PC-9 (cell line): ENCODE data around the gene C3AR1. TPM values are rescaled to one million over a fixed set of nuclear protein-coding genes. Genes with fewer than 3 reads are reported as not detected.
"Not testable (repeated sequence)": the region's sequence is repeated elsewhere in the genome, so short reads cannot be mapped to it uniquely, and the experiment has no call there.

ENCODE experiments used
- BruUV-seq: library from RNA; stranded (reverse); fragments of 400-500 nt; replicated peaks from 2 replicates; lab custom pipeline; 2021; lab: Mats Ljungman, UMichigan
- CTCF ChIA-PET: fragments of 300-600 bp; sonication (Branson Sonifier 250); formaldehyde crosslinking; loops from one replicate; lab custom pipeline; 2022; ENCODE audit warnings: antibody characterized with exemption; lab: Charles Lee
- POLR2A ChIA-PET: fragments of 300-600 bp; sonication (Branson Sonifier 250); formaldehyde crosslinking; loops from one replicate; lab custom pipeline; 2022; ENCODE audit warnings: antibody characterized with exemption; ENCODE audit not compliant: unreplicated experiment; lab: Charles Lee
- DNase-seq, 2 experiments: peaks; one replicate each; pipeline versions ENCODE4 v3.0.0 to v3.0.0-alpha.2; 2015 to 2022; ENCODE audit warnings: mixed read lengths in 1 of 2
- H2AFZ ChIP-seq: fragments of 200-600 bp; sonication (generic); 2 replicates; pipeline ENCODE4 v1.8.1; 2017; ENCODE audit warnings: antibody characterized with exemption
- H3F3A ChIP-seq: fragments of 200-600 bp; sonication (generic); 2 replicates; pipeline ENCODE4 v1.8.1; 2017; ENCODE audit warnings: antibody characterized with exemption, mild to moderate bottlenecking, low read depth; ENCODE audit not compliant: insufficient read depth
- H3K27ac ChIP-seq: fragments of 200-600 bp; sonication (generic); 2 replicates; pipeline ENCODE4 v1.6.1; 2016; ENCODE audit warnings: mixed run types
- H3K27me3 ChIP-seq: fragments of 200-600 bp; sonication (generic); 2 replicates; pipeline ENCODE4 v1.6.1; 2016; ENCODE audit warnings: low read depth, mixed run types; ENCODE audit not compliant: insufficient read depth
- H3K36me3 ChIP-seq: fragments of 200-600 bp; sonication (generic); 2 replicates; pipeline ENCODE4 v1.6.1; 2016; ENCODE audit warnings: low read depth, mixed run types
- H3K4me1 ChIP-seq: fragments of 200-600 bp; sonication (generic); replicated peaks from 2 replicates; pipeline ENCODE4 v1.6.1; 2016; ENCODE audit warnings: mixed run types; ENCODE audit not compliant: insufficient read depth
- H3K4me2 ChIP-seq: fragments of 200-600 bp; sonication (generic); 2 replicates; pipeline ENCODE4 v1.6.1; 2017; ENCODE audit warnings: mixed run types
- H3K4me3 ChIP-seq: fragments of 200-600 bp; sonication (generic); 2 replicates; pipeline ENCODE4 v1.6.1; 2016; ENCODE audit warnings: mixed run types
- H3K79me2 ChIP-seq: fragments of 200-600 bp; sonication (generic); 2 replicates; pipeline ENCODE4 v1.6.1; 2017; ENCODE audit warnings: low read depth, mixed run types
- H3K9me2 ChIP-seq: fragments of 200-600 bp; sonication (generic); 2 replicates; pipeline ENCODE4 v1.8.1; 2017; ENCODE audit warnings: mild to moderate bottlenecking; ENCODE audit not compliant: insufficient read depth
- H3K9me3 ChIP-seq: fragments of 200-600 bp; sonication (generic); 2 replicates; pipeline ENCODE4 v1.8.1; 2016; ENCODE audit warnings: low read depth; ENCODE audit not compliant: insufficient read depth
- H4K20me1 ChIP-seq: fragments of 200-600 bp; sonication (generic); 2 replicates; pipeline ENCODE4 v1.8.1; 2017; ENCODE audit not compliant: insufficient read depth
- EZH2 ChIP-seq: fragments of 200-600 bp; sonication (generic); IDR thresholded peaks from 2 replicates; pipeline ENCODE4 v1.8.0; 2017; ENCODE audit warnings: antibody characterized with exemption, low read depth
- intact Hi-C: fragments of 100-400 bp; cut with micrococcal nuclease; formaldehyde crosslinking; loops from one replicate; pipeline ENCODE4 v1.10.0; 2022; ENCODE audit not compliant: unreplicated experiment
- total RNA-seq: library from RNA; stranded (reverse); gene quantifications from 2 replicates; pipeline ENCODE4 v1.2.3, GENCODE V29; 2021
- TF ChIP-seq, protein P1 (sequence below): fragments of 200-600 bp; sonication (generic); conservative IDR thresholded peaks from 2 replicates; pipeline ENCODE4 v1.6.1; 2017; ENCODE audit warnings: mixed run types, antibody characterized with exemption, mild to moderate bottlenecking, moderate library complexity

C3AR1 gene
- total RNA-seq, 1 experiment from 2014 or later, result not detected

DNA sequence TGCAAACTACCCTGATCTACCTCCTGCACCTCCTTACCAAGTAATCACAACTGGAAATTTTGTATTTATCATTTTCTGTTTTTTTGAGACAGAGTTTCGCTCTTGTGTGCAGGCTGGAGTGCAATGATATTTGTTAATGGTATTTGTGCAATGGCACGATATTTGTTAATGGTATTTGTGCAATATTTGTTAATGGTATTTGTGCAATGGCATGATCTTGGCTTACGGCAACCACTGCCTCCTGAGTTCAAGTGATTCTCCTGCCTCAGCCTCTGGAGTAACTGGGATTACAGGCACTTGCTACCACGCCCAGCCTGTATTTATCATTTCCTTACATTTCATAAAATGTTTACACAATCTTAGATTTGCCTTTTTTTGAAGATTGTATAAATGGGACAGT lies 10.2 kb upstream of the C3AR1 start:
- Histone ChIP-seq H2AFZ (no peak overlapping the region), H3F3A (peaks cover 17% of the 10 kb centered on the region; the same call in 1 of the 2 replicates), H3K4me2 (no peak overlapping the region), H3K79me2 (peaks cover 6% of the 10 kb centered on the region; the same call in 1 of the 2 replicates), H3K9me3 (no peaks in the 10 kb centered on the region), H4K20me1 (no peaks in the 10 kb centered on the region), H3K36me3 (no peaks in the 10 kb centered on the region), H3K9me2 (0 out of 2 replicates have a peak, but pooled peaks cover 7% of the 10 kb centered on the region), H3K4me1 (peaks cover 36% of the 10 kb centered on the region), H3K27me3 (no peaks in the 10 kb centered on the region), H3K27ac (no peak overlapping the region), H3K4me3 (no peak overlapping the region)
- no TSS peak for BruUV-seq
- ChIA-PET CTCF (interaction anchor here (0.6 to 1.9 kb wide), 2 partner anchors 11 to 30 kb away, joined by 9 to 13 read pairs; no protein-coding TSS in a partner anchor), POLR2A (interaction anchor here (0.6 kb wide), 1 partner anchor 186 kb away, joined by 3 read pairs; no protein-coding TSS in a partner anchor)
- no peak for DNase-seq
- TF ChIP-seq EZH2, result no peak
- TF ChIP-seq, protein P1, sequence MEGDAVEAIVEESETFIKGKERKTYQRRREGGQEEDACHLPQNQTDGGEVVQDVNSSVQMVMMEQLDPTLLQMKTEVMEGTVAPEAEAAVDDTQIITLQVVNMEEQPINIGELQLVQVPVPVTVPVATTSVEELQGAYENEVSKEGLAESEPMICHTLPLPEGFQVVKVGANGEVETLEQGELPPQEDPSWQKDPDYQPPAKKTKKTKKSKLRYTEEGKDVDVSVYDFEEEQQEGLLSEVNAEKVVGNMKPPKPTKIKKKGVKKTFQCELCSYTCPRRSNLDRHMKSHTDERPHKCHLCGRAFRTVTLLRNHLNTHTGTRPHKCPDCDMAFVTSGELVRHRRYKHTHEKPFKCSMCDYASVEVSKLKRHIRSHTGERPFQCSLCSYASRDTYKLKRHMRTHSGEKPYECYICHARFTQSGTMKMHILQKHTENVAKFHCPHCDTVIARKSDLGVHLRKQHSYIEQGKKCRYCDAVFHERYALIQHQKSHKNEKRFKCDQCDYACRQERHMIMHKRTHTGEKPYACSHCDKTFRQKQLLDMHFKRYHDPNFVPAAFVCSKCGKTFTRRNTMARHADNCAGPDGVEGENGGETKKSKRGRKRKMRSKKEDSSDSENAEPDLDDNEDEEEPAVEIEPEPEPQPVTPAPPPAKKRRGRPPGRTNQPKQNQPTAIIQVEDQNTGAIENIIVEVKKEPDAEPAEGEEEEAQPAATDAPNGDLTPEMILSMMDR, result no peak
- intact Hi-C loops, result no loop called here

DNA sequence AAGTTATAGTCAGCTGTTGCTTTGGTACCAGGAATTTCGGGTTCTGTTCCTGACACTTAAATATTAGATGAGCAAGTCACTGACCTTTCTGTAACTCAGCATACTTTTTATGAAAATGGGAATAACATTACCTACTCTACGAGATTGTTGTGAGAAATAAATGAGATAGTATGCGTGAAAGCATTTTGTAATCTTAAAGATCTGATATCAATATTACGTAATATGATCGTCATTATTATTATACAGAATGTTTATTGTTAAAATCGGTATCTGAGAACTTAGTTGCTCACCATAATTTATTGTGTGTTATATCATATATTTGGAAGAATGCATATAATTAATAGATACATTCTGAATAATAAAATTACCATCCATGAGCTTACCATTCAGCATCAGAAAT lies 9.8 kb upstream of the C3AR1 start:
- TF ChIP-seq EZH2, result no peak
- TF ChIP-seq, protein P1, result no peak
- Histone ChIP-seq H3K27me3 (no peaks in the 10 kb centered on the region), H3K79me2 (peaks cover 2% of the 10 kb centered on the region; the same call in 1 of the 2 replicates), H3K27ac (no peak overlapping the region), H3K4me2 (no peak overlapping the region), H3K9me3 (no peaks in the 10 kb centered on the region), H3K36me3 (no peaks in the 10 kb centered on the region), H3K4me3 (no peak overlapping the region), H3K9me2 (0 out of 2 replicates have a peak, but pooled peaks cover 7% of the 10 kb centered on the region), H2AFZ (no peak overlapping the region), H4K20me1 (no peaks in the 10 kb centered on the region), H3F3A (peaks cover 13% of the 10 kb centered on the region; the same call in 1 of the 2 replicates), H3K4me1 (peaks cover 35% of the 10 kb centered on the region)
- intact Hi-C loops, result no loop called here
- DNase-seq, result no peak
- BruUV-seq, result no TSS peak
- ChIA-PET POLR2A (no interaction called here), CTCF (interaction anchor here (0.6 kb wide), 1 partner anchor 11 kb away, joined by 9 read pairs; no protein-coding TSS in a partner anchor)

DNA sequence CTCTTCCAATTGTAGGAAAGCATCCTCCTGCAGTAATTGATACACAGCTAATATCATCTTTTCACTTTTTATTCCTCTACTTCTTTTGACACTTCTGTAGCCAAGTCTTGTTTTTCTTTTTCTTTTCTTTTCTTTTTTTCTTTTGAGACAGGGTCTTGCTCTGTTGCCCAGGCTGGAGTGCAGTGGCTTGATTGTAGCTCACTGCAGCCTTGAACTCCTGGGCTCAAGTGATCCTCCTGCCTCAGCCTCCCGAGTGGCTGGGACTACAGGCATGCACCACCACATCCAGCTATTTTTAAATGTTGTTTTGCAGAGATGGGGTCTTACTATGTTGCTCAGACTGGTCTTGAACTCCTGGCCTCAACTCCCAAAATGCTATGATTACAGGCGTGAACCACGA lies 5.7 kb upstream of the C3AR1 start:
- H3K4me3 ChIP-seq, H3K9me2 ChIP-seq, POLR2A ChIA-PET, H3K4me2 ChIP-seq, intact Hi-C loops, H4K20me1 ChIP-seq, DNase-seq, H3K36me3 ChIP-seq, H3K27ac ChIP-seq, CTCF ChIA-PET, H2AFZ ChIP-seq, H3K4me1 ChIP-seq, H3F3A ChIP-seq, H3K9me3 ChIP-seq, H3K79me2 ChIP-seq, BruUV-seq, H3K27me3 ChIP-seq: not testable (repeated sequence)

- H3K36me3 ChIP-seq, result no peaks in the 10 kb centered on the region
- no peaks in the 10 kb centered on the region for H3F3A ChIP-seq
- no peak overlapping the region for H3K27ac ChIP-seq
- no peaks in the 10 kb centered on the region for H3K9me3 ChIP-seq
- POLR2A ChIA-PET, result no interaction called here
- H3K4me2 ChIP-seq, result no peak overlapping the region
- H2AFZ ChIP-seq, result no peak overlapping the region
- CTCF ChIA-PET, result no interaction called here
- H3K79me2 ChIP-seq, result no peaks in the 10 kb centered on the region
- 0 out of 2 replicates have a peak, but pooled peaks cover 7% of the 10 kb centered on the region for H3K4me1 ChIP-seq
- DNase-seq, result no peak
- no peaks in the 10 kb centered on the region for H3K9me2 ChIP-seq
- TF ChIP-seq EZH2, result no peak
- TF ChIP-seq, protein P1, result no peak
- intact Hi-C loops, result no loop called here
- H3K27me3 ChIP-seq, result no peaks in the 10 kb centered on the region
- no TSS peak for BruUV-seq
- no peaks in the 10 kb centered on the region for H4K20me1 ChIP-seq
- H3K4me3 ChIP-seq, result no peak overlapping the region
Measured at GRCh38 chr12:8069582-8069981, 3.4 kb upstream of the C3AR1 start.
